H1 (cell line): ENCODE results near the gene ASF1B. TPM values are rescaled to one million over a fixed set of nuclear protein-coding genes. Genes with fewer than 3 reads are reported as not detected.

Experiments used
- CTCF ChIA-PET: fragments of 300-600 bp; sonication (Branson Sonifier 250); formaldehyde crosslinking; loops from one replicate; lab custom pipeline; 2021; ENCODE audit not compliant: partially characterized antibody; lab: Charles Lee
- POLR2A ChIA-PET: fragments of 300-600 bp; sonication (Branson Sonifier 250); formaldehyde crosslinking; loops from one replicate; lab custom pipeline; 2021; ENCODE audit warnings: inconsistent platforms; ENCODE audit not compliant: partially characterized antibody; lab: Charles Lee
- DNase-seq, 2 experiments: peaks; one replicate each; pipeline versions ENCODE4 v3.0.0 to v3.0.0-alpha.2; 2010 to 2022; ENCODE audit warnings: low spot score in 2 of 2, low read depth in 1 of 2, mixed read lengths in 1 of 2
- FAIRE-seq: peaks from 2 replicates; lab custom pipeline; 2011; peaks lifted over from hg19 to GRCh38; lab: Jason Lieb, UNC
- H2AFZ ChIP-seq: 2 replicates; pipeline ENCODE4 v1.8.1; 2012; ENCODE audit warnings: low read length, inconsistent platforms
- H2AK5ac ChIP-seq: 2 replicates; pipeline ENCODE4 v1.6.1; 2013; ENCODE audit warnings: low read depth, low read length
- H2BK120ac ChIP-seq: replicated peaks from 2 replicates; pipeline ENCODE3; 2013; ENCODE audit warnings: low read depth, low read length, inconsistent platforms
- H2BK12ac ChIP-seq: 2 replicates; pipeline ENCODE4 v1.6.1; 2013; ENCODE audit warnings: low read depth, low read length
- H2BK15ac ChIP-seq: 2 replicates; pipeline ENCODE4 v1.6.1; 2013; ENCODE audit warnings: low read length
- H2BK20ac ChIP-seq: 2 replicates; pipeline ENCODE4 v1.6.1; 2013; ENCODE audit warnings: low read length
- H2BK5ac ChIP-seq: 2 replicates; pipeline ENCODE4 v1.6.1; 2013; ENCODE audit warnings: low read depth, low read length
- H3K14ac ChIP-seq: 2 replicates; pipeline ENCODE4 v1.6.1; 2013; ENCODE audit warnings: inconsistent platforms; ENCODE audit not compliant: insufficient read length
- H3K18ac ChIP-seq: 2 replicates; pipeline ENCODE4 v1.6.1; 2013; ENCODE audit warnings: low read length; ENCODE audit errors: extremely low read depth
- H3K23ac ChIP-seq: 2 replicates; pipeline ENCODE4 v1.6.1; 2013; ENCODE audit warnings: inconsistent platforms; ENCODE audit not compliant: insufficient read length
- H3K23me2 ChIP-seq: 2 replicates; pipeline ENCODE4 v1.6.1; 2013; ENCODE audit warnings: low read depth, low read length
- H3K27ac ChIP-seq: 2 replicates; pipeline ENCODE4 v1.6.1; 2011; ENCODE audit warnings: low read depth, low read length, inconsistent platforms
- H3K27me3 ChIP-seq, 4 experiments: replicated peaks in 1 of 4; 1 replicate in 1 of 4; 2 replicates in 3 of 4; pipeline versions ENCODE4 v1.6.1 to v1.8.1; 2011 to 2013; ENCODE audit warnings: low read length in 3 of 4, mild to moderate bottlenecking in 3 of 4, inconsistent platforms in 2 of 4, mixed read lengths in 2 of 4, moderate library complexity in 1 of 4; ENCODE audit not compliant: control insufficient read depth in 3 of 4, insufficient read depth in 3 of 4; ENCODE audit errors: extremely low read depth in 1 of 4
- H3K36me3 ChIP-seq, 4 experiments: 2 replicates each; pipeline versions ENCODE4 v1.6.1 to v1.8.1; 2011 to 2013; ENCODE audit warnings: mild to moderate bottlenecking in 4 of 4, low read length in 3 of 4, moderate library complexity in 2 of 4, control low read depth in 1 of 4, inconsistent platforms in 1 of 4; ENCODE audit not compliant: insufficient read depth in 4 of 4, control insufficient read depth in 2 of 4
- H3K4ac ChIP-seq: replicated peaks from 2 replicates; pipeline ENCODE3; 2013; ENCODE audit warnings: low read length, low read depth, mixed read lengths, inconsistent platforms; ENCODE audit not compliant: insufficient read length
- H3K4me1 ChIP-seq, 4 experiments: replicated peaks in 1 of 4; 1 replicate in 1 of 4; 2 replicates in 3 of 4; pipeline versions ENCODE4 v1.6.1 to v1.8.1; 2011 to 2013; ENCODE audit warnings: low read length in 3 of 4, inconsistent platforms in 2 of 4, mixed read lengths in 1 of 4; ENCODE audit not compliant: insufficient read depth in 4 of 4, control insufficient read depth in 3 of 4
- H3K4me2 ChIP-seq, 2 experiments: 2 replicates each; pipeline versions ENCODE4 v1.6.1 to v1.8.1; 2011 to 2013; ENCODE audit warnings: low read depth in 2 of 2, low read length in 2 of 2, control low read depth in 1 of 2, inconsistent platforms in 1 of 2, mild to moderate bottlenecking in 1 of 2; ENCODE audit not compliant: insufficient read depth in 1 of 2
- H3K4me3 ChIP-seq, 4 experiments: fragments of 200-600, 300-600 bp in 1 of 4; sonication (generic), shearing (Covaris generic), sonication (Bioruptor Twin) in 1 of 4; 2 replicates each; pipeline versions ENCODE4 v1.5.1 to v1.8.1; 2011 to 2016; ENCODE audit warnings: low read length in 4 of 4, low read depth in 3 of 4, control low read depth in 2 of 4, inconsistent platforms in 2 of 4, mild to moderate bottlenecking in 2 of 4, mixed read lengths in 1 of 4, moderate library complexity in 1 of 4; ENCODE audit not compliant: insufficient read depth in 2 of 4; ENCODE audit errors: extremely low read depth in 1 of 4
- H3K56ac ChIP-seq: replicated peaks from 2 replicates; pipeline ENCODE3; 2013; ENCODE audit warnings: low read depth, mild to moderate bottlenecking, mixed read lengths, low read length, inconsistent platforms; ENCODE audit not compliant: insufficient read length
- H3K79me1 ChIP-seq: 2 replicates; pipeline ENCODE4 v1.6.1; 2013; ENCODE audit warnings: low read depth, low read length, control low read depth
- H3K79me2 ChIP-seq, 2 experiments: 2 replicates each; pipeline versions ENCODE4 v1.6.1 to v1.8.1; 2012 to 2013; ENCODE audit warnings: low read length in 2 of 2, mild to moderate bottlenecking in 2 of 2, inconsistent platforms in 1 of 2; ENCODE audit not compliant: insufficient read depth in 2 of 2, control insufficient read depth in 1 of 2
- H3K9ac ChIP-seq, 4 experiments: replicated peaks in 1 of 4; 1 replicate in 1 of 4; 2 replicates in 3 of 4; pipeline versions ENCODE4 v1.6.1 to v1.8.1; 2011 to 2013; ENCODE audit warnings: low read depth in 3 of 4, low read length in 3 of 4, control low read depth in 2 of 4, mild to moderate bottlenecking in 2 of 4, moderate library complexity in 2 of 4, inconsistent platforms in 1 of 4; ENCODE audit errors: extremely low read depth in 1 of 4
- H3K9me3 ChIP-seq, 2 experiments: 2 replicates each; pipeline versions ENCODE4 v1.6.1 to v1.8.1; 2012 to 2013; ENCODE audit warnings: mild to moderate bottlenecking in 2 of 2, moderate library complexity in 2 of 2, control low read depth in 1 of 2, inconsistent platforms in 1 of 2, low read depth in 1 of 2, low read length in 1 of 2, mixed read lengths in 1 of 2; ENCODE audit not compliant: insufficient read depth in 2 of 2
- H4K20me1 ChIP-seq, 2 experiments: replicated peaks in 1 of 2; 2 replicates each; pipeline versions ENCODE3 to v1.8.1; 2011 to 2013; ENCODE audit warnings: inconsistent platforms in 2 of 2, low read length in 2 of 2, mild to moderate bottlenecking in 1 of 2; ENCODE audit not compliant: insufficient read depth in 2 of 2, control insufficient read depth in 1 of 2
- H4K5ac ChIP-seq: 2 replicates; pipeline ENCODE4 v1.6.1; 2013; ENCODE audit warnings: low read length, low read depth, mixed read lengths, inconsistent platforms; ENCODE audit not compliant: insufficient read length
- H4K8ac ChIP-seq: 2 replicates; pipeline ENCODE4 v1.8.0; 2013; ENCODE audit warnings: mild to moderate bottlenecking, moderate library complexity, low read length, inconsistent platforms; ENCODE audit not compliant: insufficient read depth; ENCODE audit errors: extremely low read depth
- H4K91ac ChIP-seq: replicated peaks from 2 replicates; pipeline ENCODE3; 2013; ENCODE audit warnings: low read length, mixed read lengths, inconsistent platforms; ENCODE audit not compliant: insufficient read length
- CTBP2 ChIP-seq: IDR thresholded peaks from 2 replicates; pipeline ENCODE4 v1.7.0; 2011; ENCODE audit warnings: borderline replicate concordance, mild to moderate bottlenecking, moderate library complexity, mixed read lengths, low read length; ENCODE audit not compliant: insufficient read depth, insufficient read length
- CTCF ChIP-seq, 3 experiments: IDR thresholded peaks; 1 replicate in 2 of 3; 2 replicates in 1 of 3; pipeline versions ENCODE4 v1.5.1 to v1.6.1; 2011; ENCODE audit warnings: low read length in 3 of 3, mild to moderate bottlenecking in 3 of 3, inconsistent platforms in 2 of 3, low read depth in 1 of 3, moderate library complexity in 1 of 3; ENCODE audit not compliant: insufficient read depth in 1 of 3; ENCODE audit errors: control extremely low read depth in 1 of 3
- EGR1 ChIP-seq: IDR thresholded peaks from 2 replicates; pipeline ENCODE4 v1.6.1; 2011; ENCODE audit warnings: low read depth, low read length, borderline replicate concordance
- GABPA ChIP-seq: IDR thresholded peaks from 2 replicates; pipeline ENCODE4 v1.6.1; 2011; ENCODE audit warnings: mild to moderate bottlenecking, low read length, moderate library complexity, borderline replicate concordance; ENCODE audit not compliant: insufficient read depth
- KDM5A ChIP-seq: fragments of 200-600 bp; IDR thresholded peaks from 2 replicates; pipeline ENCODE4 v1.7.1; 2012; ENCODE audit warnings: mild to moderate bottlenecking, low read length, inconsistent platforms, mixed read lengths
- MAX ChIP-seq: IDR thresholded peaks from 2 replicates; pipeline ENCODE4 v1.6.1; 2012; ENCODE audit warnings: inconsistent platforms
- NRF1 ChIP-seq: IDR thresholded peaks from 2 replicates; pipeline ENCODE4 v1.6.1; 2011; ENCODE audit warnings: mild to moderate bottlenecking, low read depth, low read length, improper control_type of control experiment
- SIN3A ChIP-seq, 2 experiments: IDR thresholded peaks in 1 of 2; conservative IDR thresholded peaks in 1 of 2; 2 replicates each; pipeline ENCODE4 v1.6.1; 2011 to 2012; ENCODE audit warnings: low read length in 2 of 2, improper control_type of control experiment in 1 of 2, low read depth in 1 of 2, mild to moderate bottlenecking in 1 of 2
- TCF12 ChIP-seq: IDR thresholded peaks from 2 replicates; pipeline ENCODE4 v1.6.1; 2011; ENCODE audit warnings: low read depth, mild to moderate bottlenecking, low read length
- WGBS, 2 experiments: shearing (Covaris generic) in 1 of 2; methylation state at CpG; one replicate each; pipeline versions ENCODE4 v1.1.6 to v1.1.7; 2013 to 2015; ENCODE audit warnings: low lambda C conversion rate in 2 of 2, mixed read lengths in 2 of 2, inconsistent platforms in 1 of 2, low coverage in 1 of 2, missing lambda C conversion rate in 1 of 2; ENCODE audit not compliant: insufficient replicate concordance in 2 of 2, insufficient coverage in 1 of 2, insufficient read length in 1 of 2; ENCODE audit errors: extremely low coverage in 1 of 2, missing lambda C conversion rate in 1 of 2; 5-methylcytosine and 5-hydroxymethylcytosine counted together
- polyA plus RNA-seq, 7 experiments: library from polyadenylated mRNA; depleted of rRNA in 3 of 7; stranded (reverse) in 5 of 7; unstranded in 2 of 7; fragments of >200 nt in 5 of 7; fragments of 200-250 nt in 2 of 7; gene quantifications; 1 replicate in 5 of 7; 2 replicates in 1 of 7; 4 replicates in 1 of 7; pipeline versions ENCODE4 v1.2.1 to v1.2.3, GENCODE V29; 2011 to 2013; ENCODE audit warnings: missing spikeins in 2 of 7, mixed read lengths in 2 of 7
- total RNA-seq: library from RNA; stranded (reverse); fragmentation: NEBNext Ultra II Directional; extraction: Animal tissue kit (Norgen Biotek cat#: 25700); gene quantifications from 2 replicates; pipeline ENCODE4 v1.2.1, GENCODE V29; 2021

The ASF1B gene
- total and polyA plus RNA-seq, 2 of the 8 experiments (the other 6 are each of a cell fraction or from before 2014, with no cell fraction given), result 32.6 to 59.2 TPM

GRCh38 chr19:14093117-14093823 lies 43.1 kb downstream of the ASF1B start:
- no peak overlapping the region for H2BK20ac ChIP-seq
- no peak for FAIRE-seq
- TF ChIP-seq CTCF (IDR thresholded peaks at IDR 0.05; ENCODE audit: control extremely low read depth in 1 of 3, insufficient read depth in 1 of 3, low read depth in 1 of 3, low read length in 3 of 3) (no peak), TCF12 (no peak), CTBP2 (no peak), KDM5A (no peak), SIN3A (conservative IDR thresholded peaks at IDR 0.05 in 1 of 2, IDR thresholded peaks at IDR 0.05 in 1 of 2; ENCODE audit: low read depth in 1 of 2, low read length in 2 of 2) (no peak), NRF1 (no peak), EGR1 (no peak), GABPA (no peak), MAX (no peak)

More at GRCh38 chr19:14093117-14093823, 43.1 kb downstream of the ASF1B start:
- no peak overlapping the region for H2BK5ac ChIP-seq
- H3K4me3 ChIP-seq, result no peak overlapping the region
- no peaks in the 10 kb centered on the region for H3K79me1 ChIP-seq
- no peak overlapping the region for H3K14ac ChIP-seq
- no peak overlapping the region for H3K9ac ChIP-seq
- peaks cover 11% of the 10 kb centered on the region for H3K23me2 ChIP-seq
- H3K79me2 ChIP-seq, result no peaks in the 10 kb centered on the region
- no peak overlapping the region for H3K56ac ChIP-seq
- no peak overlapping the region for H2AFZ ChIP-seq
- peaks cover 3 to 5% (median 4%) of the 10 kb centered on the region in 4 experiments for H3K4me1 ChIP-seq
- no peak overlapping the region for H2BK120ac ChIP-seq
- peaks cover 0 to 6% (median 2%) of the 10 kb centered on the region in 4 experiments; a peak in 4 of 7 replicates for H3K27me3 ChIP-seq
- POLR2A ChIA-PET, result interaction anchor here (0.7 to 1.4 kb wide), 2 partner anchors 9 to 20 kb away, joined by 3 read pairs; no protein-coding TSS in a partner anchor
- peaks cover 4 to 13% of the 10 kb centered on the region in 2 experiments for H4K20me1 ChIP-seq
- no peak for DNase-seq
- H3K36me3 ChIP-seq, result peaks cover 0 to 7% (median 4%) of the 10 kb centered on the region in 4 experiments; a peak in 3 of 8 replicates
- H3K27ac ChIP-seq, result no peak overlapping the region
- no peak overlapping the region for H3K18ac ChIP-seq
- no peak overlapping the region for H2AK5ac ChIP-seq
- no peak overlapping the region for H4K5ac ChIP-seq
- no peak overlapping the region for H3K23ac ChIP-seq
- no peak overlapping the region for H3K4ac ChIP-seq
- whole genome bisulfite sequencing, 2 experiments, result 93% methylated on average over 9 of the region's 9 CpGs; no CpG with 5 or more reads in 1 of the 2 experiments
- no peak overlapping the region for H2BK15ac ChIP-seq
- no peak overlapping the region for H2BK12ac ChIP-seq
- no peak overlapping the region for H3K4me2 ChIP-seq
- no peak overlapping the region; the same call in 1 of the 2 replicates for H4K8ac ChIP-seq
- no peak overlapping the region for H4K91ac ChIP-seq
- H3K9me3 ChIP-seq, result peaks cover 8% of the 10 kb centered on the region in 2 experiments; a peak in 3 of 4 replicates
- CTCF ChIA-PET, result interaction anchor here (2.2 to 7.6 kb wide), 2 partner anchors 9 to 19 kb away, joined by 6 to 105 read pairs; partner anchors contain the start of gene PRKACA
